IMR-90 (cell line): ENCODE measurements around the gene JAK1. TPM values are rescaled to one million over a fixed set of nuclear protein-coding genes. Genes with fewer than 3 reads are reported as not detected.

Experiments used
- ATAC-seq: fragments of 200-7000 bp; cut with Tn5 transposase; 2 replicates; pipeline ENCODE4 v1.9.1; 2020; ENCODE audit warnings: low read depth, mild to moderate bottlenecking, moderate library complexity
- BruUV-seq: library from RNA; stranded (reverse); fragments of 400-500 nt; replicated peaks from 2 replicates; lab custom pipeline; 2021; lab: Mats Ljungman, UMichigan
- CTCF ChIA-PET: fragments of 300-600 bp; formaldehyde crosslinking; extraction: SDS; loops from one replicate; lab custom pipeline; 2021; ENCODE audit warnings: antibody characterized with exemption; lab: Yijun Ruan, JAX
- POLR2A ChIA-PET: fragments of 300-600 bp; sonication (Branson Sonifier 250); formaldehyde crosslinking; loops from one replicate; lab custom pipeline; 2022; ENCODE audit warnings: antibody characterized with exemption; ENCODE audit not compliant: unreplicated experiment; lab: Charles Lee
- DNase-seq: peaks from one replicate; pipeline ENCODE4 v3.0.0; 2013
- H2AFZ ChIP-seq: replicated peaks from 2 replicates; pipeline ENCODE3; 2013; ENCODE audit warnings: low read length, mild to moderate bottlenecking; ENCODE audit not compliant: poor library complexity
- H2AK5ac ChIP-seq: 2 replicates; pipeline ENCODE4 v1.6.1; 2013; ENCODE audit warnings: low read depth, low read length, inconsistent platforms
- H2AK9ac ChIP-seq: replicated peaks from 2 replicates; pipeline ENCODE3; 2013; ENCODE audit warnings: mild to moderate bottlenecking, low read depth, low read length, moderate library complexity; ENCODE audit not compliant: poor library complexity
- H2BK120ac ChIP-seq: 2 replicates; pipeline ENCODE4 v1.6.1; 2013; ENCODE audit warnings: low read depth, low read length, inconsistent platforms
- H2BK15ac ChIP-seq: 3 replicates; pipeline ENCODE4 v1.6.1; 2013; ENCODE audit warnings: low read depth, low read length, inconsistent platforms
- H2BK20ac ChIP-seq: 2 replicates; pipeline ENCODE4 v1.6.1; 2013; ENCODE audit warnings: low read depth, mild to moderate bottlenecking, inconsistent platforms, low read length, moderate library complexity
- H2BK5ac ChIP-seq: 2 replicates; pipeline ENCODE4 v1.6.1; 2013; ENCODE audit warnings: mild to moderate bottlenecking, low read depth, low read length, inconsistent platforms; ENCODE audit not compliant: poor library complexity, severe bottlenecking
- H3K14ac ChIP-seq: replicated peaks from 2 replicates; pipeline ENCODE4 v1.6.1; 2013; ENCODE audit warnings: low read depth, low read length, inconsistent platforms
- H3K18ac ChIP-seq: 2 replicates; pipeline ENCODE4 v1.6.1; 2013; ENCODE audit warnings: low read depth, low read length, control low read depth
- H3K23ac ChIP-seq: 2 replicates; pipeline ENCODE4 v1.6.1; 2013; ENCODE audit warnings: low read depth, low read length, inconsistent platforms
- H3K27ac ChIP-seq: 2 replicates; pipeline ENCODE4 v1.5.1; 2013; ENCODE audit warnings: mild to moderate bottlenecking, control low read depth, low read length; ENCODE audit not compliant: insufficient read depth
- H3K27me3 ChIP-seq: 2 replicates; pipeline ENCODE4 v1.6.1; 2013; ENCODE audit warnings: low read length; ENCODE audit not compliant: control insufficient read depth, insufficient read depth
- H3K36me3 ChIP-seq: 2 replicates; pipeline ENCODE4 v1.6.1; 2013; ENCODE audit warnings: low read length, mixed read lengths; ENCODE audit not compliant: control insufficient read depth, insufficient read depth
- H3K4ac ChIP-seq: 2 replicates; pipeline ENCODE4 v1.6.1; 2013; ENCODE audit warnings: low read depth, low read length, inconsistent platforms
- H3K4me1 ChIP-seq: 2 replicates; pipeline ENCODE4 v1.6.1; 2013; ENCODE audit warnings: low read length, mixed read lengths; ENCODE audit not compliant: control insufficient read depth, insufficient read depth
- H3K4me2 ChIP-seq: 2 replicates; pipeline ENCODE4 v1.6.1; 2013; ENCODE audit warnings: low read depth, mild to moderate bottlenecking, control low read depth, low read length, moderate library complexity
- H3K4me3 ChIP-seq: 2 replicates; pipeline ENCODE4 v1.5.1; 2013; ENCODE audit warnings: low read depth, mild to moderate bottlenecking, control low read depth, low read length, moderate library complexity; ENCODE audit not compliant: insufficient read depth
- H3K56ac ChIP-seq: 2 replicates; pipeline ENCODE4 v1.6.1; 2013; ENCODE audit warnings: low read length, inconsistent platforms; ENCODE audit not compliant: insufficient read depth; ENCODE audit errors: extremely low read depth
- H3K79me1 ChIP-seq, 2 experiments: 2 replicates each; pipeline ENCODE4 v1.6.1; 2013; ENCODE audit warnings: low read length in 2 of 2, inconsistent platforms in 1 of 2, low read depth in 1 of 2
- H3K9ac ChIP-seq: 2 replicates; pipeline ENCODE4 v1.6.1; 2013; ENCODE audit warnings: low read depth, low read length, control low read depth
- H3K9me1 ChIP-seq: 2 replicates; pipeline ENCODE4 v1.6.1; 2013; ENCODE audit warnings: low read length, inconsistent platforms; ENCODE audit not compliant: insufficient read depth
- H3K9me3 ChIP-seq: 2 replicates; pipeline ENCODE4 v1.6.1; 2013; ENCODE audit warnings: low read length; ENCODE audit not compliant: control insufficient read depth, insufficient read depth
- H4K20me1 ChIP-seq: 2 replicates; pipeline ENCODE4 v1.6.1; 2013; ENCODE audit warnings: low read length, inconsistent platforms; ENCODE audit not compliant: insufficient read depth
- H4K5ac ChIP-seq: 2 replicates; pipeline ENCODE4 v1.6.1; 2013; ENCODE audit warnings: mild to moderate bottlenecking, low read depth, low read length, control low read depth
- H4K8ac ChIP-seq, 2 experiments: 2 replicates each; pipeline ENCODE4 v1.6.1; 2013; ENCODE audit warnings: low read depth in 2 of 2, low read length in 2 of 2, control low read depth in 1 of 2, inconsistent platforms in 1 of 2
- H4K91ac ChIP-seq: 2 replicates; pipeline ENCODE4 v1.6.1; 2013; ENCODE audit warnings: low read depth, low read length, inconsistent platforms; ENCODE audit not compliant: insufficient read depth
- CEBPB ChIP-seq: IDR thresholded peaks from 2 replicates; pipeline ENCODE4 v1.6.1; 2012; ENCODE audit warnings: low read depth, low read length, improper control_type of control experiment
- MAFK ChIP-seq: IDR thresholded peaks from 2 replicates; pipeline ENCODE4 v1.6.1; 2012; ENCODE audit warnings: low read depth, low read length, improper control_type of control experiment
- MAZ ChIP-seq: IDR thresholded peaks from 2 replicates; pipeline ENCODE4 v1.6.1; 2012; ENCODE audit warnings: low read depth, mild to moderate bottlenecking, low read length, improper control_type of control experiment, moderate library complexity, borderline replicate concordance
- NFE2L2 ChIP-seq: fragments of 150-350 bp; IDR thresholded peaks from 2 replicates; pipeline ENCODE4 v1.6.1; 2016; ENCODE audit warnings: low read depth, mild to moderate bottlenecking, low read length
- RAD21 ChIP-seq: IDR thresholded peaks from 2 replicates; pipeline ENCODE4 v1.6.1; 2012; ENCODE audit warnings: low read length, improper control_type of control experiment
- RCOR1 ChIP-seq: IDR thresholded peaks from 2 replicates; pipeline ENCODE4 v1.6.1; 2012; ENCODE audit warnings: mild to moderate bottlenecking, low read length, improper control_type of control experiment; ENCODE audit not compliant: insufficient replicate concordance
- RFX5 ChIP-seq: IDR thresholded peaks from 2 replicates; pipeline ENCODE4 v1.8.0; 2012; ENCODE audit warnings: low read depth, mild to moderate bottlenecking, low read length, moderate library complexity
- SMC3 ChIP-seq: fragments of 150-350 bp; IDR thresholded peaks from 2 replicates; pipeline ENCODE4 v1.6.1; 2016; ENCODE audit warnings: low read depth, mild to moderate bottlenecking, antibody characterized with exemption, low read length, moderate library complexity
- WGBS, 2 experiments: methylation state at CpG; one replicate each; pipeline versions ENCODE4 v1.1.5 to v1.1.7; 2013; ENCODE audit warnings: missing lambda C conversion rate in 2 of 2; ENCODE audit not compliant: insufficient read length in 1 of 2; ENCODE audit errors: extremely low coverage in 2 of 2; 5-methylcytosine and 5-hydroxymethylcytosine counted together
- dilution Hi-C: fragments of 300-500 bp; cut with HindIII; formaldehyde crosslinking; loops from one replicate; pipeline ENCODE4 v1.14.3; 2018; ENCODE audit warnings: low sequenced_read_pairs; ENCODE audit not compliant: unreplicated experiment
- in situ Hi-C: fragments of 300-500 bp; cut with MboI; formaldehyde crosslinking; loops from 3 replicates; pipeline ENCODE4 v1.14.3; 2019; ENCODE audit warnings: low sequenced_read_pairs, inconsistent platforms, mixed read lengths
- intact Hi-C: fragments of 100-400 bp; cut with micrococcal nuclease; formaldehyde crosslinking; loops from 2 replicates; pipeline ENCODE4 v1.10.0; 2022
- polyA plus RNA-seq, 3 experiments: library from polyadenylated mRNA; depleted of rRNA; stranded (reverse); fragments of >200 nt; gene quantifications; 2 replicates each; pipeline ENCODE4 v1.2.3, GENCODE V29; 2012; ENCODE audit warnings: low replicate concordance in 1 of 3
- total RNA-seq: library from RNA; depleted of rRNA; stranded (reverse); fragments of >200 nt; gene quantifications from 2 replicates; pipeline ENCODE4 v1.2.3, GENCODE V29; 2012

Gene JAK1
- total and polyA plus RNA-seq, 2 of the 4 experiments (the other 2 are of a cell fraction): 76.9 to 103 TPM

DNA sequence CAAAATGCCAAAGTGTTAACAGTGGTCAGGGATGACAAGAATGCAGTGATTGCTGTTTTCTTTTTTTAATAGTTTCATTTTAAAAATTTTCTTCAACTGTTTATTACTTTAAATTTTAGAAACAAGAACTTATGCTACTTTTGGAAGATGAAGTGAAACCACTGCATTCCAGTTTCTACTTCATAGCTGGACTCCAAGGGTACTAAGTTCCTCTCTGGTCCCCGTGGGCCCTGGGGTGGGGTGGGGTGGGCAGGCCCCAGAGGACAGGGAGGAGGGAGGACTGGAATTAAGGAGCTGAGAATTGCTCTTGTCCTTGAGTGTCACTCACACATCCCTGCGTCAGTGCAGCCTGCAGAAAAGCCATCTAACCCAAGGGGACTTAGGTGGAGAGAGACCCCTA, 124.1 kb downstream of the JAK1 start:
- WGBS, 2 experiments: no CpG with 5 or more reads among the region's 2 CpGs
- Histone ChIP-seq H3K4me2 (no peak overlapping the region; the same call in 1 of the 2 replicates), H4K5ac (no peak overlapping the region), H3K56ac (no peak overlapping the region), H3K4me3 (no peak overlapping the region), H3K4ac (no peak overlapping the region), H3K36me3 (peaks cover 71% of the 10 kb centered on the region), H3K79me1 (peaks cover 0 to 4% of the 10 kb centered on the region in 2 experiments; a peak in 1 of 4 replicates), H2BK5ac (no peak overlapping the region), H3K27me3 (no peaks in the 10 kb centered on the region), H3K9me3 (no peaks in the 10 kb centered on the region), H2AK5ac (no peak overlapping the region), H2BK15ac (no peak overlapping the region), H2AK9ac (no peak overlapping the region), H4K20me1 (no peaks in the 10 kb centered on the region), H4K8ac (no peak overlapping the region), H4K91ac (no peak overlapping the region), H3K9ac (no peak overlapping the region), H2BK120ac (no peak overlapping the region), H3K23ac (no peak overlapping the region), H3K4me1 (peaks cover 5% of the 10 kb centered on the region; the same call in 1 of the 2 replicates), H3K14ac (no peak overlapping the region), H2BK20ac (no peak overlapping the region), H2AFZ (no peak overlapping the region), H3K18ac (no peak overlapping the region), H3K9me1 (peaks cover 3% of the 10 kb centered on the region; the same call in 1 of the 2 replicates), H3K27ac (no peak overlapping the region)
- in situ Hi-C loops (no loop called here), dilution Hi-C loops (no loop called here), intact Hi-C loops (no loop called here)
- no peak for DNase-seq
- TF ChIP-seq MAFK: no peak
- no peak for TF ChIP-seq NFE2L2
- TF ChIP-seq RCOR1: no peak
- no peak for TF ChIP-seq MAZ
- no peak for TF ChIP-seq RAD21
- no peak for TF ChIP-seq RFX5
- no peak for TF ChIP-seq SMC3
- no peak for TF ChIP-seq CEBPB
- ChIA-PET POLR2A (interaction anchor here (0.6 kb wide), 1 partner anchor 1008 kb away, joined by 13 read pairs; no protein-coding TSS in a partner anchor), CTCF (no interaction called here)
- peak; percentile 15; the same call in 1 of the 2 replicates for ATAC-seq
- no TSS peak for BruUV-seq
